A673 (cell line): Measurements from ENCODE around the gene PTH1R. TPM values are rescaled to one million over a fixed set of nuclear protein-coding genes. Genes with fewer than 3 reads are reported as not detected.

Source experiments
- BruUV-seq: library from RNA; stranded (reverse); fragments of 400-500 nt; replicated peaks from 2 replicates; lab custom pipeline; 2021; lab: Mats Ljungman, UMichigan
- CTCF ChIA-PET: fragments of 300-600 bp; sonication (Branson Sonifier 250); formaldehyde crosslinking; loops from one replicate; lab custom pipeline; 2022; ENCODE audit warnings: antibody characterized with exemption; lab: Charles Lee
- POLR2A ChIA-PET: fragments of 300-600 bp; sonication (Branson Sonifier 250); formaldehyde crosslinking; loops from one replicate; lab custom pipeline; 2022; ENCODE audit warnings: antibody characterized with exemption; ENCODE audit not compliant: low non-redundant PET; lab: Charles Lee
- DNase-seq: peaks from one replicate; pipeline ENCODE4 v3.0.0-alpha.2; 2015; ENCODE audit warnings: low spot score
- H3K27ac ChIP-seq: fragments of 200-600 bp; sonication (generic); 2 replicates; pipeline ENCODE4 v1.5.1; 2016; ENCODE audit warnings: mixed run types, low read depth, mild to moderate bottlenecking, mixed read lengths, antibody characterized with exemption, low read length; ENCODE audit not compliant: poor library complexity, severe bottlenecking
- H3K27me3 ChIP-seq: fragments of 200-600 bp; sonication (generic); replicated peaks from 2 replicates; pipeline ENCODE4 v1.6.1; 2017; ENCODE audit warnings: mixed run types, low read depth, mild to moderate bottlenecking, mixed read lengths, antibody characterized with exemption, low read length; ENCODE audit not compliant: insufficient read depth, poor library complexity
- H3K36me3 ChIP-seq: fragments of 200-600 bp; sonication (generic); 2 replicates; pipeline ENCODE4 v1.6.1; 2016; ENCODE audit warnings: mixed run types, mild to moderate bottlenecking, mixed read lengths, antibody characterized with exemption, low read length; ENCODE audit not compliant: insufficient read depth, poor library complexity, severe bottlenecking
- H3K4me1 ChIP-seq: fragments of 200-600 bp; sonication (generic); 2 replicates; pipeline ENCODE4 v1.6.1; 2017; ENCODE audit warnings: mixed run types, mild to moderate bottlenecking, mixed read lengths, antibody characterized with exemption, low read length; ENCODE audit not compliant: insufficient read depth, poor library complexity, severe bottlenecking
- H3K4me3 ChIP-seq: fragments of 200-600 bp; sonication (generic); 2 replicates; pipeline ENCODE4 v1.5.1; 2016; ENCODE audit warnings: low read depth, mixed run types, mild to moderate bottlenecking, mixed read lengths, low read length; ENCODE audit not compliant: poor library complexity, severe bottlenecking
- H3K9me3 ChIP-seq: fragments of 200-600 bp; sonication (generic); 2 replicates; pipeline ENCODE4 v1.6.1; 2016; ENCODE audit warnings: mixed run types, low read depth, mild to moderate bottlenecking, mixed read lengths, antibody characterized with exemption, low read length; ENCODE audit not compliant: poor library complexity, severe bottlenecking
- EZH2 ChIP-seq: fragments of 200-600 bp; sonication (generic); IDR thresholded peaks from 2 replicates; pipeline ENCODE4 v1.6.1; 2017; ENCODE audit warnings: borderline replicate concordance, low read depth, mild to moderate bottlenecking, mixed read lengths, antibody characterized with exemption, low read length; ENCODE audit not compliant: poor library complexity, severe bottlenecking
- intact Hi-C: fragments of 100-400 bp; cut with micrococcal nuclease; formaldehyde crosslinking; loops from one replicate; pipeline ENCODE4 v1.10.0; 2022; ENCODE audit not compliant: unreplicated experiment
- total RNA-seq: library from RNA; stranded (reverse); gene quantifications from 2 replicates; pipeline ENCODE4 v1.2.3, GENCODE V29; 2021
- TF ChIP-seq, protein P1 (sequence below): fragments of 300-800, 200-600 bp; sonication (generic); conservative IDR thresholded peaks from 2 replicates; pipeline ENCODE4 v1.5.1; 2017; ENCODE audit warnings: low read depth, mild to moderate bottlenecking, antibody characterized with exemption, low read length, moderate library complexity, mixed read lengths

PTH1R gene
- total RNA-seq, 1 experiment from 2014 or later, result 1.2 TPM

DNA sequence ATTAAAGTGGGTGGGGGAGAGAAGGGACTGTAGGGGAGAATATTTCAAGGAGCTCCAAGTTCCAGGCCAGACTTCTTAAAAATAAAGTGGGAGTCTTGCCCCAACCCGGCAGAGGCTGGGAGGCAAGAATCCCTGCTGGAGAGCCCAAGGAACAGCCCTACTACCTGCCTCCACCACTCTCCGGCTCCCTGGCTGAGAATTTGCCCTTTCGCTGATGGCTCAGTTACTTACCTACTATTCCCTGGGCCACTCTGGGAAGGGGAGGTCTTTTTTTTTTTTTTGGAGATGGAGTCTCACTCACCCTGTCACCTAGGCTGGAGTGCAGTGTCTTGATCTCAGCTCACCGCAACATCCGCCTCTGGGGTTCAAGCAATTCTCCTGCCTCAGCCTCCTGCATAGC lies 29.8 kb upstream of the PTH1R start:
- ChIA-PET CTCF (no interaction called here), POLR2A (no interaction called here)
- no TSS peak for BruUV-seq
- DNase-seq, result no peak
- Histone ChIP-seq H3K27me3 (no peaks in the 10 kb centered on the region), H3K27ac (no peak overlapping the region), H3K4me3 (no peak overlapping the region), H3K4me1 (no peaks in the 10 kb centered on the region), H3K36me3 (no peaks in the 10 kb centered on the region), H3K9me3 (no peaks in the 10 kb centered on the region)
- intact Hi-C loops, result no loop called here
- TF ChIP-seq EZH2, result no peak
- TF ChIP-seq, protein P1, sequence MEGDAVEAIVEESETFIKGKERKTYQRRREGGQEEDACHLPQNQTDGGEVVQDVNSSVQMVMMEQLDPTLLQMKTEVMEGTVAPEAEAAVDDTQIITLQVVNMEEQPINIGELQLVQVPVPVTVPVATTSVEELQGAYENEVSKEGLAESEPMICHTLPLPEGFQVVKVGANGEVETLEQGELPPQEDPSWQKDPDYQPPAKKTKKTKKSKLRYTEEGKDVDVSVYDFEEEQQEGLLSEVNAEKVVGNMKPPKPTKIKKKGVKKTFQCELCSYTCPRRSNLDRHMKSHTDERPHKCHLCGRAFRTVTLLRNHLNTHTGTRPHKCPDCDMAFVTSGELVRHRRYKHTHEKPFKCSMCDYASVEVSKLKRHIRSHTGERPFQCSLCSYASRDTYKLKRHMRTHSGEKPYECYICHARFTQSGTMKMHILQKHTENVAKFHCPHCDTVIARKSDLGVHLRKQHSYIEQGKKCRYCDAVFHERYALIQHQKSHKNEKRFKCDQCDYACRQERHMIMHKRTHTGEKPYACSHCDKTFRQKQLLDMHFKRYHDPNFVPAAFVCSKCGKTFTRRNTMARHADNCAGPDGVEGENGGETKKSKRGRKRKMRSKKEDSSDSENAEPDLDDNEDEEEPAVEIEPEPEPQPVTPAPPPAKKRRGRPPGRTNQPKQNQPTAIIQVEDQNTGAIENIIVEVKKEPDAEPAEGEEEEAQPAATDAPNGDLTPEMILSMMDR, result no peak

DNA sequence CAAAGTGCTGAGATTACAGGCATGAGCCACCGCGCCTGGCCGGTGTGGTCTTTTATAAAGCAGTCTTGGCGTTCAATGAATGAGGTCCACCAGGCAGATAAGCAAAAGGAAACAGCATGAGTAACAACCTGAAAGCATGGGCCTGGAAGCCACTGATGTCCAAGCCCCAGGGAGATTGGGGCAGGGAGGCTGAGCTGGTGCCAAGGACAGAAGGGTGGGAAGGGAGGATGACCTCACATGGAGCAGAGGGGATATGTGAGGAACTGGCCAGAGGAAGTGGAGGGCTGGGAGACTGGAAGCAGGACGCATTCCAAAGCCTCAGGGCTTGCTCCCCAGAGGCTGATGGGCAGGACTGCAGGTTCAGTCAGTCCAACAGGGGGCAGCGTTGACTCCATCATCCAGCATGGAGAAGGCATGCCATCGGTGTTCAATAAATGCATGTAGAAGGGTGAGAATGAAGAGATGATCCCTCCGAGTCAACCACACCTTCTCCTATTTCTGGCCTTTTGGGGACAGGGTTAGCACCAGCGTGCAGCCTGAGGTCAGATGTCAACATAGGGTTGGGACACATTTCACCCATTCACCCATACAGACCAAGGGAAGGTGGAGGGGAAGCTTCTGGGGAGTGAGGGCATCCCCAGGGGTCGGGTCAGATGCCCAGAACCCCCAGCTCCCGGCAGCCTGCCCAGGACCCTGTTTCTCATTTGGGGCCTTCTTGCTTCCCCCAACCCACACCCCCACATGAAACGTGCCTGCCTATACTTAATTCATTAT lies 29.1 kb upstream of the PTH1R start:
- POLR2A ChIA-PET, result no interaction called here

DNA sequence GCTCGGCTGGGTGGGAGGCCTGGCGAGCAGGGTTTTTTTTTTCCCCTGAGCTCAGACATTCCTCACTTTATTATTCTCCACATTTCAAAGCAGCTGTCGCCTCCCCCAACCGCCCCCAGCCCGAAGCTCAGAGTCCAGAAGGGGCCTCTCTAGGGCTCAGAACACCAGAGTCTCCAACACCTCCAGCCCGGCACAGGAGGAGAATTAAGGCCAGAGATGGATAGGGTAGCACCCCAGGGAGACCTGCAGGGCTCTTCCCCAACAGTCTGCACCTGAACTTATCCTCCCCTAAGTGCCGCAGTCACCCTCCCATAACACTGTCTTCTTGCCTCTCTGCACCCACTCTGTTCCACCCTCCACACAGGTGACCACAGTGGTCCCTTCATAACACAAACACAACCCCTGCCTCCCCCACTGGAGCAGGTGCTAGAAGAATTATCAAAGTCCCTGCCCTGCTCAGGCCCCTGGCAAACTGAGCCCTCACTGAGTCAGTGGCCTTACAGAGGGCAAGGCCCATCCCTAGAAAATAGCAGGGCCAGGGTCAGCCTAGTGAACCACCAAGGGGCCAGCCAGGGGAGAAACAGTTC lies 28.4 kb upstream of the PTH1R start:
- H3K9me3 ChIP-seq, result no peaks in the 10 kb centered on the region
- DNase-seq, result no peak
- intact Hi-C loops, result no loop called here
- ChIA-PET POLR2A (interaction anchor here (0.6 kb wide), 1 partner anchor 528 kb away, joined by 3 read pairs; no protein-coding TSS in a partner anchor), CTCF (no interaction called here)
- H3K4me3 ChIP-seq, result no peak overlapping the region
- no peak overlapping the region for H3K27ac ChIP-seq
- TF ChIP-seq EZH2, result no peak
- TF ChIP-seq, protein P1, result no peak
- H3K36me3 ChIP-seq, result no peaks in the 10 kb centered on the region
- no TSS peak for BruUV-seq
- no peaks in the 10 kb centered on the region for H3K4me1 ChIP-seq
- no peaks in the 10 kb centered on the region for H3K27me3 ChIP-seq

More for the DNA sequence above, 29.1 kb upstream of the PTH1R start:
- CTCF ChIA-PET, result no interaction called here
- DNase-seq, result peak; percentile 12
- Histone ChIP-seq H3K4me3 (no peak overlapping the region), H3K9me3 (no peaks in the 10 kb centered on the region), H3K27ac (no peak overlapping the region), H3K4me1 (no peaks in the 10 kb centered on the region), H3K27me3 (no peaks in the 10 kb centered on the region), H3K36me3 (no peaks in the 10 kb centered on the region)
- TF ChIP-seq, protein P1, result peak; percentile 48
- TF ChIP-seq EZH2, result no peak
- intact Hi-C loops, result no loop called here
- BruUV-seq, result no TSS peak
